Measurements from ENCODE around the gene LINC00237. TPM values are rescaled to one million over a fixed set of nuclear protein-coding genes. Genes with fewer than 3 reads are reported as not detected.
A peak's percentile ranks its signal among the peaks of the same experiment; 100 is the strongest.

Gene LINC00237
- total and polyA plus RNA-seq, 2 experiments from 2014 or later, result 0.31 to 2.0 TPM

DNA sequence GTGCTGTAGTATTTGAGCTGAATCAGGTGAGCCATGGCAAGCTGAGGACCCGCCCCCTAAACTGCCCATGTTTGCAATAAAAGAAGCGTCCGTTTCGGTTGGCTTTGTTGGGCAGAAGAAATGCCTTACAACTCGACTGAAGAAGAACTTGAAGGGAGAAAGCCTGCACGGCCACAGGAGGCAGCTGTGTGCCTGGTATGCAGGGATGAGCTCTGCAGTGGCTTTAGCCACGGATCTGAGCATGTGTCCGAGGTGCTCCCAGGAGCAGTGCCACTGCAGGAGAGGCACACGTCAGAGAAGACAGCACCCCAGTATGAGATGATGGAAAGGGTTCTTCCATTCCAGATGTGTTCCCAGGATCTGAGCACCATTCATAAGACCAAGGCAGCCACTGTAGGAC is 43.2 kb upstream of the LINC00237 start:
- TF ChIP-seq, protein P1, sequence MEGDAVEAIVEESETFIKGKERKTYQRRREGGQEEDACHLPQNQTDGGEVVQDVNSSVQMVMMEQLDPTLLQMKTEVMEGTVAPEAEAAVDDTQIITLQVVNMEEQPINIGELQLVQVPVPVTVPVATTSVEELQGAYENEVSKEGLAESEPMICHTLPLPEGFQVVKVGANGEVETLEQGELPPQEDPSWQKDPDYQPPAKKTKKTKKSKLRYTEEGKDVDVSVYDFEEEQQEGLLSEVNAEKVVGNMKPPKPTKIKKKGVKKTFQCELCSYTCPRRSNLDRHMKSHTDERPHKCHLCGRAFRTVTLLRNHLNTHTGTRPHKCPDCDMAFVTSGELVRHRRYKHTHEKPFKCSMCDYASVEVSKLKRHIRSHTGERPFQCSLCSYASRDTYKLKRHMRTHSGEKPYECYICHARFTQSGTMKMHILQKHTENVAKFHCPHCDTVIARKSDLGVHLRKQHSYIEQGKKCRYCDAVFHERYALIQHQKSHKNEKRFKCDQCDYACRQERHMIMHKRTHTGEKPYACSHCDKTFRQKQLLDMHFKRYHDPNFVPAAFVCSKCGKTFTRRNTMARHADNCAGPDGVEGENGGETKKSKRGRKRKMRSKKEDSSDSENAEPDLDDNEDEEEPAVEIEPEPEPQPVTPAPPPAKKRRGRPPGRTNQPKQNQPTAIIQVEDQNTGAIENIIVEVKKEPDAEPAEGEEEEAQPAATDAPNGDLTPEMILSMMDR (conservative IDR thresholded peaks at IDR 0.05; ENCODE audit: low read depth in 2 of 2), result 0 out of 4 replicates have a peak, but pooled peaks of 1 of the 2 experiments have one; percentile 16
- TF ChIP-seq CREB1 (CRISPR knock-in tag; IDR thresholded peaks at IDR 0.05; ENCODE audit: low read depth), result no peak
- peaks cover 4% of the 10 kb centered on the region; the same call in 2 of the 3 replicates for H3K4me1 Mint-ChIP-seq
- Histone ChIP-seq H3K4me2 (no peak overlapping the region), H4K20me1 (replicated peaks; ENCODE audit: insufficient read depth) (no peaks in the 10 kb centered on the region), H3F3A (replicated peaks; ENCODE audit: low read depth) (no peaks in the 10 kb centered on the region), H3K27me3 (ENCODE audit: insufficient read depth) (no peaks in the 10 kb centered on the region), H2AFZ (no peak overlapping the region), H3K4me3 (no peak overlapping the region), H3K4me1 (ENCODE audit: insufficient read depth) (peaks cover 3% of the 10 kb centered on the region; the same call in 1 of the 2 replicates), H3K27ac (ENCODE audit: low read depth) (no peak overlapping the region), H3K79me2 (replicated peaks; ENCODE audit: insufficient read depth) (peaks cover 11% of the 10 kb centered on the region; the same call in 1 of the 2 replicates), H3K36me3 (ENCODE audit: insufficient read depth) (no peaks in the 10 kb centered on the region; the same call in none of the 2 replicates), H3K9me2 (ENCODE audit: insufficient read depth) (no peaks in the 10 kb centered on the region)
- no peak overlapping the region for H3K27ac Mint-ChIP-seq
- peak; percentile 38 for DNase-seq (ENCODE audit: low spot score)
- ATAC-seq, result peak; percentile 74
- H3K4me3 Mint-ChIP-seq, result no peak overlapping the region
- no peaks in the 10 kb centered on the region for H3K9me3 Mint-ChIP-seq
- H3K36me3 Mint-ChIP-seq (ENCODE audit: low read depth), result peaks cover 5% of the 10 kb centered on the region; the same call in 2 of the 3 replicates
- no peaks in the 10 kb centered on the region for H3K27me3 Mint-ChIP-seq (ENCODE audit: insufficient read depth, low read depth, poor library complexity)

DNA sequence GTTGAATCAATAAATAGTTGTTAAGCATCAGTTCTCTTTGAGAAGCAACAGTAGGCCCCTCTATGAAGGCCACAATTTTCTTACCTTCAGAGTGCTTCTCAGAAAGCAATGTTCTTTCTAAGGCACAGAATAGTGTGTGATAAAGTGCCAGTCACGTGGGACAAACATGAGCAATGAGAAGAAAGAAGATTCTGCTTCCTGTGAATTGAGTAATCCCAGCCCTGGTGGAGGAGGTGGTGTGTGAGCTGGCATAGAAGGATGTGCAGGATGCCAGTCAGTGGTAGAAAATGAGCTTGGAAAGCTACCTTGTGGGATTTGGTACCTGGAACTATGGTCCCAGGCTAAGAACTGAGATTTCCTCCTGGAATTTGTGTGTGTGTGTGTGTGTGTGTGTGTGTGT is 41.4 kb upstream of the LINC00237 start:
- ATAC-seq (no peak), DNase-seq (ENCODE audit: low spot score) (no peak)
- Histone ChIP-seq H3K36me3 (ENCODE audit: insufficient read depth) (no peaks in the 10 kb centered on the region; the same call in 1 of the 2 replicates), H3K4me3 (no peak overlapping the region), H3K27me3 (ENCODE audit: insufficient read depth) (no peaks in the 10 kb centered on the region), H3K79me2 (replicated peaks; ENCODE audit: insufficient read depth) (no peaks in the 10 kb centered on the region), H3K9me2 (ENCODE audit: insufficient read depth) (no peaks in the 10 kb centered on the region), H2AFZ (no peak overlapping the region), H4K20me1 (replicated peaks; ENCODE audit: insufficient read depth) (no peaks in the 10 kb centered on the region), H3K4me2 (no peak overlapping the region), H3K4me1 (ENCODE audit: insufficient read depth) (peaks cover 3% of the 10 kb centered on the region; the same call in 1 of the 2 replicates), H3K27ac (ENCODE audit: low read depth) (no peak overlapping the region), H3F3A (replicated peaks; ENCODE audit: low read depth) (0 out of 2 replicates have a peak, but pooled peaks cover 3% of the 10 kb centered on the region)
- Mint-ChIP-seq H3K4me1 (peaks cover 4% of the 10 kb centered on the region; the same call in 2 of the 3 replicates), H3K36me3 (ENCODE audit: low read depth) (peaks cover 5% of the 10 kb centered on the region; the same call in 2 of the 3 replicates), H3K27me3 (ENCODE audit: insufficient read depth, low read depth, poor library complexity) (no peaks in the 10 kb centered on the region), H3K4me3 (no peak overlapping the region), H3K9me3 (no peaks in the 10 kb centered on the region), H3K27ac (no peak overlapping the region)
- TF ChIP-seq ZNF331 (CRISPR knock-in tag; IDR thresholded peaks at IDR 0.05; ENCODE audit: low read depth) (no peak), NANOG (IDR thresholded peaks at IDR 0.05; ENCODE audit: borderline replicate concordance) (no peak), JUNB (IDR thresholded peaks at IDR 0.05; ENCODE audit: unreplicated experiment) (no peak), POLR2AphosphoS5 (IDR thresholded peaks at IDR 0.05; ENCODE audit: low read depth) (no peak), EZH2 (IDR thresholded peaks at IDR 0.05; ENCODE audit: low read depth, unreplicated experiment) (no peak), EZH2phosphoT487 (IDR thresholded peaks at IDR 0.05; ENCODE audit: unreplicated experiment) (no peak)
- TF ChIP-seq, protein P1 (conservative IDR thresholded peaks at IDR 0.05; ENCODE audit: low read depth in 2 of 2), result no peak

All from GM23338 (cell line).